ENCODE results near the gene CTDSPL. TPM values are rescaled to one million over a fixed set of nuclear protein-coding genes. Genes with fewer than 3 reads are reported as not detected.

Gene CTDSPL
- total and polyA plus RNA-seq, 2 of the 13 experiments (the other 11 are each of a cell fraction or from before 2014, with no cell fraction given), result 26.1 to 142 TPM

DNA sequence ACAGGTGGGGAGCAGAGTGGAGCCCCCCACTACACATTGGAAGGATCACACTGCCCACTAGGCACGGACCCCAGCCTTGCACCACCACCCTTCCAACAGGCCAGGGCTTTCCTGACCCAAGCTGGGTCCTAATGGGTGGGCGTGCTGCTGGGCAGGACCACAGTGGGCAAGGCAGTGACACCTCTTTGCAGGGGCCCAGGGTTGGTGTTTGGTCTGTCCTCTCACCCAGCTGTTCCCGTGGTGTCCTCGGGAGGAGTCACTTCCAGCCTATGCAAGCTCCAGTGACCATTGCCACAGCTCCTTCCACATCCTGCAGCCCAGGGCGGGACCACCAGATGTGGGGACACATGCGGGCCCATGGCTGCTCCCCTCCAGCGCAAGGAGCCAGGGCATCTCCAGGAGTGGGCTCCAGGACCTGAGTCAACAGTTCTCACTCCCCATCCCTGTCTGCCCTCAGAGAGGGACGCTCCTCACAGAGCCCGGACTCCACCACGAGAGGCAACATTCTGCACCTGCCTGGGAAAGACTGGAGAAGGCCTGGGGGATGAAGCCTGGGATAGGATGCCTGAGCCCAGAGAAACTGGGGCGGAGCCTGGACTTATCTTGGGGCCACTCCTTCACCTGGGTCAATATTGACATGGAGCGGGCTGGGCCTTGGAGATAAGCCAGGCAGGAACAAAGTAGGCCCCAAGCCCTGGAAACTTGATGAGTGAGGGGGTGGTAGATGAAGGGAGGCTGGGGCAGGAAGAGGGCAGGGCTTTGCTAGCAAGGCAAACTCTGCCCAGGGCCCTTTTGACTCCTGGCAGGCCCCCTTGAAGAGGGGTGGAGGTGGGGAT lies 125.0 kb downstream of the CTDSPL start (continued):
- TF ChIP-seq, protein P1, sequence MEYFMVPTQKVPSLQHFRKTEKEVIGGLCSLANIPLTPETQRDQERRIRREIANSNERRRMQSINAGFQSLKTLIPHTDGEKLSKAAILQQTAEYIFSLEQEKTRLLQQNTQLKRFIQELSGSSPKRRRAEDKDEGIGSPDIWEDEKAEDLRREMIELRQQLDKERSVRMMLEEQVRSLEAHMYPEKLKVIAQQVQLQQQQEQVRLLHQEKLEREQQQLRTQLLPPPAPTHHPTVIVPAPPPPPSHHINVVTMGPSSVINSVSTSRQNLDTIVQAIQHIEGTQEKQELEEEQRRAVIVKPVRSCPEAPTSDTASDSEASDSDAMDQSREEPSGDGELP (IDR thresholded peaks at IDR 0.05; ENCODE audit: borderline replicate concordance, low read depth), result peak; percentile 91
- TF ChIP-seq SNAI1 (CRISPR knock-in tag; IDR thresholded peaks at IDR 0.05; ENCODE audit: borderline replicate concordance) (no peak), THAP7 (CRISPR knock-in tag; IDR thresholded peaks at IDR 0.05) (no peak), TBX2 (CRISPR knock-in tag; IDR thresholded peaks at IDR 0.05; ENCODE audit: borderline replicate concordance) (peak; percentile 44; the same call in 1 of the 2 replicates), ARNT (IDR thresholded peaks at IDR 0.05) (no peak), SSRP1 (CRISPR knock-in tag; IDR thresholded peaks at IDR 0.05) (no peak), SMC3 (IDR thresholded peaks at IDR 0.05; ENCODE audit: low read length) (no peak), ZNF724P (CRISPR knock-in tag; IDR thresholded peaks at IDR 0.05; ENCODE audit: borderline replicate concordance) (no peak), TCF7 (IDR thresholded peaks at IDR 0.05; ENCODE audit: low read depth) (peak; percentile 72), CEBPG (CRISPR knock-in tag; IDR thresholded peaks at IDR 0.05) (no peak), GATAD2A (CRISPR knock-in tag; IDR thresholded peaks at IDR 0.05) (peak; percentile 69), ZFP91 (CRISPR knock-in tag; IDR thresholded peaks at IDR 0.05; ENCODE audit: borderline replicate concordance) (peak; percentile 45; the same call in 1 of the 2 replicates), NR2F2 (IDR thresholded peaks at IDR 0.05; ENCODE audit: borderline replicate concordance, low read depth) (no peak), MTA3 (CRISPR knock-in tag; IDR thresholded peaks at IDR 0.05) (no peak)
- TF ChIP-seq, protein P2, sequence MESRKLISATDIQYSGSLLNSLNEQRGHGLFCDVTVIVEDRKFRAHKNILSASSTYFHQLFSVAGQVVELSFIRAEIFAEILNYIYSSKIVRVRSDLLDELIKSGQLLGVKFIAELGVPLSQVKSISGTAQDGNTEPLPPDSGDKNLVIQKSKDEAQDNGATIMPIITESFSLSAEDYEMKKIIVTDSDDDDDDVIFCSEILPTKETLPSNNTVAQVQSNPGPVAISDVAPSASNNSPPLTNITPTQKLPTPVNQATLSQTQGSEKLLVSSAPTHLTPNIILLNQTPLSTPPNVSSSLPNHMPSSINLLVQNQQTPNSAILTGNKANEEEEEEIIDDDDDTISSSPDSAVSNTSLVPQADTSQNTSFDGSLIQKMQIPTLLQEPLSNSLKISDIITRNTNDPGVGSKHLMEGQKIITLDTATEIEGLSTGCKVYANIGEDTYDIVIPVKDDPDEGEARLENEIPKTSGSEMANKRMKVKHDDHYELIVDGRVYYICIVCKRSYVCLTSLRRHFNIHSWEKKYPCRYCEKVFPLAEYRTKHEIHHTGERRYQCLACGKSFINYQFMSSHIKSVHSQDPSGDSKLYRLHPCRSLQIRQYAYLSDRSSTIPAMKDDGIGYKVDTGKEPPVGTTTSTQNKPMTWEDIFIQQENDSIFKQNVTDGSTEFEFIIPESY (CRISPR knock-in tag; IDR thresholded peaks at IDR 0.05), result no peak
- TF ChIP-seq, protein P3, sequence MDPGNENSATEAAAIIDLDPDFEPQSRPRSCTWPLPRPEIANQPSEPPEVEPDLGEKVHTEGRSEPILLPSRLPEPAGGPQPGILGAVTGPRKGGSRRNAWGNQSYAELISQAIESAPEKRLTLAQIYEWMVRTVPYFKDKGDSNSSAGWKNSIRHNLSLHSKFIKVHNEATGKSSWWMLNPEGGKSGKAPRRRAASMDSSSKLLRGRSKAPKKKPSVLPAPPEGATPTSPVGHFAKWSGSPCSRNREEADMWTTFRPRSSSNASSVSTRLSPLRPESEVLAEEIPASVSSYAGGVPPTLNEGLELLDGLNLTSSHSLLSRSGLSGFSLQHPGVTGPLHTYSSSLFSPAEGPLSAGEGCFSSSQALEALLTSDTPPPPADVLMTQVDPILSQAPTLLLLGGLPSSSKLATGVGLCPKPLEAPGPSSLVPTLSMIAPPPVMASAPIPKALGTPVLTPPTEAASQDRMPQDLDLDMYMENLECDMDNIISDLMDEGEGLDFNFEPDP (CRISPR knock-in tag; conservative IDR thresholded peaks at IDR 0.05), result no peak
- TF ChIP-seq, protein P4, sequence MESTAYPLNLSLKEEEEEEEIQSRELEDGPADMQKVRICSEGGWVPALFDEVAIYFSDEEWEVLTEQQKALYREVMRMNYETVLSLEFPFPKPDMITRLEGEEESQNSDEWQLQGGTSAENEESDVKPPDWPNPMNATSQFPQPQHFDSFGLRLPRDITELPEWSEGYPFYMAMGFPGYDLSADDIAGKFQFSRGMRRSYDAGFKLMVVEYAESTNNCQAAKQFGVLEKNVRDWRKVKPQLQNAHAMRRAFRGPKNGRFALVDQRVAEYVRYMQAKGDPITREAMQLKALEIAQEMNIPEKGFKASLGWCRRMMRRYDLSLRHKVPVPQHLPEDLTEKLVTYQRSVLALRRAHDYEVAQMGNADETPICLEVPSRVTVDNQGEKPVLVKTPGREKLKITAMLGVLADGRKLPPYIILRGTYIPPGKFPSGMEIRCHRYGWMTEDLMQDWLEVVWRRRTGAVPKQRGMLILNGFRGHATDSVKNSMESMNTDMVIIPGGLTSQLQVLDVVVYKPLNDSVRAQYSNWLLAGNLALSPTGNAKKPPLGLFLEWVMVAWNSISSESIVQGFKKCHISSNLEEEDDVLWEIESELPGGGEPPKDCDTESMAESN (CRISPR knock-in tag; conservative IDR thresholded peaks at IDR 0.05), result no peak; the same call in 1 of the 2 replicates
- TF ChIP-seq, protein P5, sequence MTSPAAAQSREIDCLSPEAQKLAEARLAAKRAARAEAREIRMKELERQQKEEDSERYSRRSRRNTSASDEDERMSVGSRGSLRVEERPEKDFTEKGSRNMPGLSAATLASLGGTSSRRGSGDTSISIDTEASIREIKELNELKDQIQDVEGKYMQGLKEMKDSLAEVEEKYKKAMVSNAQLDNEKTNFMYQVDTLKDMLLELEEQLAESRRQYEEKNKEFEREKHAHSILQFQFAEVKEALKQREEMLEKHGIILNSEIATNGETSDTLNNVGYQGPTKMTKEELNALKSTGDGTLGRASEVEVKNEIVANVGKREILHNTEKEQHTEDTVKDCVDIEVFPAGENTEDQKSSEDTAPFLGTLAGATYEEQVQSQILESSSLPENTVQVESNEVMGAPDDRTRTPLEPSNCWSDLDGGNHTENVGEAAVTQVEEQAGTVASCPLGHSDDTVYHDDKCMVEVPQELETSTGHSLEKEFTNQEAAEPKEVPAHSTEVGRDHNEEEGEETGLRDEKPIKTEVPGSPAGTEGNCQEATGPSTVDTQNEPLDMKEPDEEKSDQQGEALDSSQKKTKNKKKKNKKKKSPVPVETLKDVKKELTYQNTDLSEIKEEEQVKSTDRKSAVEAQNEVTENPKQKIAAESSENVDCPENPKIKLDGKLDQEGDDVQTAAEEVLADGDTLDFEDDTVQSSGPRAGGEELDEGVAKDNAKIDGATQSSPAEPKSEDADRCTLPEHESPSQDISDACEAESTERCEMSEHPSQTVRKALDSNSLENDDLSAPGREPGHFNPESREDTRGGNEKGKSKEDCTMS (CRISPR knock-in tag; conservative IDR thresholded peaks at IDR 0.05), result no peak

Data from HepG2 (cell line).